ENCODE measurements around the gene SIGLEC15.

GRCh38 chr18:45826084-45826483 lies 609 bp downstream of the SIGLEC15 start:
- TF ChIP-seq CTCF (IDR thresholded peaks at IDR 0.05) (no peak), POLR2A (IDR thresholded peaks at IDR 0.05) (no peak), POLR2AphosphoS5 (IDR thresholded peaks at IDR 0.05) (no peak)

Data from stomach (tissue), 4 donors.